Testis (tissue), 2 donors: Measurements from ENCODE around the gene ZNF778.

Experiments
- CTCF ChIP-seq, 3 experiments: fragments of 450-650 bp in 2 of 3; fragments of 200-600 bp in 1 of 3; sonication (generic) in 1 of 3; IDR thresholded peaks; one replicate each; pipeline ENCODE4 v1.5.1; 2016 to 2019; ENCODE audit warnings: antibody characterized with exemption in 3 of 3, mild to moderate bottlenecking in 2 of 3, moderate library complexity in 1 of 3
- POLR2A ChIP-seq: fragments of 450-650 bp; IDR thresholded peaks from one replicate; pipeline ENCODE4 v1.6.1; 2017; ENCODE audit warnings: antibody characterized with exemption, mild to moderate bottlenecking, moderate library complexity

- TF ChIP-seq POLR2A (no peak), CTCF (IDR thresholded peaks at IDR 0.05) (no peak)
These were observed 39.8 kb downstream of the ZNF778 start for GRCh38 chr16:89257281-89257731.
